NCI-H2107 treated with DMSO at 0.1 percent for 48 hours (cell line): Measurements from ENCODE around the gene CDON.

ENCODE experiments used
- DNase-seq: peaks from one replicate; lab custom pipeline; 2025; ENCODE audit not compliant: unreplicated experiment; lab: John Stamatoyannopoulos, UW

The CDON gene

GRCh38 chr11:126084608-126084912, 21.9 kb upstream of the CDON start:
- no peak for DNase-seq

GRCh38 chr11:126083829-126084607, 21.4 kb upstream of the CDON start:
- DNase-seq = peak; percentile 32

- DNase-seq = no peak
Measured at GRCh38 chr11:126082251-126083109, 19.8 kb upstream of the CDON start.

- no peak for DNase-seq
Measured at GRCh38 chr11:126081915-126082250, 19.2 kb upstream of the CDON start.

- peak; percentile 37 for DNase-seq
Measured at GRCh38 chr11:126080161-126080941, 17.7 kb upstream of the CDON start.

GRCh38 chr11:126079621-126080124, 17.0 kb upstream of the CDON start:
- no peak for DNase-seq

- no peak for DNase-seq
Measured at GRCh38 chr11:126076641-126077040, 14.0 kb upstream of the CDON start.

- no peak for DNase-seq
Measured at GRCh38 chr11:126072801-126073594, 10.3 kb upstream of the CDON start.

GRCh38 chr11:126072141-126072741, 9.6 kb upstream of the CDON start:
- DNase-seq = no peak

- DNase-seq = no peak
Measured at GRCh38 chr11:126063507-126063852, 814 bp upstream of the CDON start.

GRCh38 chr11:126061707-126062678, 673 bp downstream of the CDON start:
- no peak for DNase-seq

- DNase-seq = no peak
Measured at GRCh38 chr11:126060757-126061171, 1.9 kb downstream of the CDON start.

GRCh38 chr11:126059238-126059781, 3.4 kb downstream of the CDON start:
- no peak for DNase-seq

- no peak for DNase-seq
Measured at GRCh38 chr11:126058105-126058874, 4.4 kb downstream of the CDON start.

GRCh38 chr11:126054882-126055281, 7.8 kb downstream of the CDON start:
- no peak for DNase-seq

GRCh38 chr11:126054408-126054807, 8.3 kb downstream of the CDON start:
- no peak for DNase-seq

- DNase-seq = no peak
Measured at GRCh38 chr11:126053415-126054286, 9.0 kb downstream of the CDON start.
